WTC11 (cell line): Measurements from ENCODE around the gene LAIR2.

Experiments
- ATF2 ChIP-seq: sonication (generic); formaldehyde crosslinking; IDR thresholded peaks from 2 replicates; pipeline ENCODE4 v1.8.1; 2022; ENCODE audit warnings: low read depth, missing genetic modification reagents, borderline replicate concordance
- ATF3 ChIP-seq: sonication (generic); formaldehyde crosslinking; conservative IDR thresholded peaks from 2 replicates; pipeline ENCODE4 v1.8.1; 2022; ENCODE audit warnings: mild to moderate bottlenecking, missing genetic modification reagents
- CREB1 ChIP-seq: sonication (generic); formaldehyde crosslinking; IDR thresholded peaks from 2 replicates; pipeline ENCODE4 v1.8.0; 2023; ENCODE audit warnings: mild to moderate bottlenecking, missing genetic modification reagents
- CTCF ChIP-seq: fragments of 200-600 bp; IDR thresholded peaks from 2 replicates; pipeline ENCODE4 v1.8.0; 2022; ENCODE audit warnings: antibody characterized with exemption
- ETV6 ChIP-seq: sonication (generic); formaldehyde crosslinking; IDR thresholded peaks from 2 replicates; pipeline ENCODE4 v1.8.1; 2022; ENCODE audit warnings: mild to moderate bottlenecking, missing genetic modification reagents
- JUN ChIP-seq: sonication (generic); formaldehyde crosslinking; IDR thresholded peaks from 2 replicates; pipeline ENCODE4 v1.8.0; 2023; ENCODE audit warnings: mild to moderate bottlenecking, missing genetic modification reagents
- MAX ChIP-seq: sonication (generic); formaldehyde crosslinking; IDR thresholded peaks from 2 replicates; pipeline ENCODE4 v1.8.0; 2022; ENCODE audit warnings: mild to moderate bottlenecking, missing genetic modification reagents
- PREB ChIP-seq: sonication (generic); formaldehyde crosslinking; IDR thresholded peaks from 2 replicates; pipeline ENCODE4 v1.8.1; 2022; ENCODE audit warnings: mild to moderate bottlenecking, missing genetic modification reagents, moderate library complexity, borderline replicate concordance
- SMAD3 ChIP-seq: sonication (generic); formaldehyde crosslinking; IDR thresholded peaks from 2 replicates; pipeline ENCODE4 v1.8.0; 2022; ENCODE audit warnings: missing genetic modification reagents, mild to moderate bottlenecking, borderline replicate concordance
- ZNF121 ChIP-seq: sonication (generic); formaldehyde crosslinking; IDR thresholded peaks from 2 replicates; pipeline ENCODE4 v1.8.0; 2023; ENCODE audit warnings: missing genetic modification reagents
- TF ChIP-seq, protein P1 (sequence below): sonication (generic); formaldehyde crosslinking; IDR thresholded peaks from 2 replicates; pipeline ENCODE4 v1.8.1; 2023; ENCODE audit warnings: mild to moderate bottlenecking, missing genetic modification reagents
- TF ChIP-seq, protein P2 (sequence below): sonication (generic); formaldehyde crosslinking; IDR thresholded peaks from 2 replicates; pipeline ENCODE4 v1.8.1; 2023; ENCODE audit warnings: mild to moderate bottlenecking, moderate library complexity, missing genetic modification reagents

GRCh38 chr19:54521860-54522513, 19.4 kb downstream of the LAIR2 start:
- TF ChIP-seq, protein P1, sequence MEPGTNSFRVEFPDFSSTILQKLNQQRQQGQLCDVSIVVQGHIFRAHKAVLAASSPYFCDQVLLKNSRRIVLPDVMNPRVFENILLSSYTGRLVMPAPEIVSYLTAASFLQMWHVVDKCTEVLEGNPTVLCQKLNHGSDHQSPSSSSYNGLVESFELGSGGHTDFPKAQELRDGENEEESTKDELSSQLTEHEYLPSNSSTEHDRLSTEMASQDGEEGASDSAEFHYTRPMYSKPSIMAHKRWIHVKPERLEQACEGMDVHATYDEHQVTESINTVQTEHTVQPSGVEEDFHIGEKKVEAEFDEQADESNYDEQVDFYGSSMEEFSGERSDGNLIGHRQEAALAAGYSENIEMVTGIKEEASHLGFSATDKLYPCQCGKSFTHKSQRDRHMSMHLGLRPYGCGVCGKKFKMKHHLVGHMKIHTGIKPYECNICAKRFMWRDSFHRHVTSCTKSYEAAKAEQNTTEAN: no peak
- TF ChIP-seq CTCF: no peak
- TF ChIP-seq ZNF121 (CRISPR knock-in tag): no peak
- TF ChIP-seq JUN (CRISPR knock-in tag): no peak
- no peak for TF ChIP-seq ETV6
- TF ChIP-seq MAX: no peak
- no peak for TF ChIP-seq SMAD3 (CRISPR knock-in tag)
- no peak for TF ChIP-seq PREB (CRISPR knock-in tag)
- no peak for TF ChIP-seq ATF2 (CRISPR knock-in tag)
- TF ChIP-seq CREB1 (CRISPR knock-in tag): no peak
- TF ChIP-seq, protein P2, sequence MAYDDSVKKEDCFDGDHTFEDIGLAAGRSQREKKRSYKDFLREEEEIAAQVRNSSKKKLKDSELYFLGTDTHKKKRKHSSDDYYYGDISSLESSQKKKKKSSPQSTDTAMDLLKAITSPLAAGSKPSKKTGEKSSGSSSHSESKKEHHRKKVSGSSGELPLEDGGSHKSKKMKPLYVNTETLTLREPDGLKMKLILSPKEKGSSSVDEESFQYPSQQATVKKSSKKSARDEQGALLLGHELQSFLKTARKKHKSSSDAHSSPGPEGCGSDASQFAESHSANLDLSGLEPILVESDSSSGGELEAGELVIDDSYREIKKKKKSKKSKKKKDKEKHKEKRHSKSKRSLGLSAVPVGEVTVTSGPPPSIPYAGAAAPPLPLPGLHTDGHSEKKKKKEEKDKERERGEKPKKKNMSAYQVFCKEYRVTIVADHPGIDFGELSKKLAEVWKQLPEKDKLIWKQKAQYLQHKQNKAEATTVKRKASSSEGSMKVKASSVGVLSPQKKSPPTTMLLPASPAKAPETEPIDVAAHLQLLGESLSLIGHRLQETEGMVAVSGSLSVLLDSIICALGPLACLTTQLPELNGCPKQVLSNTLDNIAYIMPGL (CRISPR knock-in tag): no peak
- no peak for TF ChIP-seq ATF3 (CRISPR knock-in tag)
